Measurements from ENCODE around the gene ABCC4.
"Not testable (repeated sequence)": the region's sequence is repeated elsewhere in the genome, so short reads cannot be mapped to it uniquely, and the experiment has no call there.

GRCh38 chr13:95272076-95272475 lies 29.2 kb downstream of the ABCC4 start:
- not testable (repeated sequence) for TF ChIP-seq POLR2AphosphoS5 (IDR thresholded peaks at IDR 0.05; ENCODE audit: borderline replicate concordance, low read depth, low read length); EZH2 (IDR thresholded peaks at IDR 0.05)

Data from SK-N-MC (cell line).